ENCODE measurements around the gene BRSK2.
"Not testable (repeated sequence)": the region's sequence is repeated elsewhere in the genome, so short reads cannot be mapped to it uniquely, and the experiment has no call there.

The BRSK2 gene

DNA sequence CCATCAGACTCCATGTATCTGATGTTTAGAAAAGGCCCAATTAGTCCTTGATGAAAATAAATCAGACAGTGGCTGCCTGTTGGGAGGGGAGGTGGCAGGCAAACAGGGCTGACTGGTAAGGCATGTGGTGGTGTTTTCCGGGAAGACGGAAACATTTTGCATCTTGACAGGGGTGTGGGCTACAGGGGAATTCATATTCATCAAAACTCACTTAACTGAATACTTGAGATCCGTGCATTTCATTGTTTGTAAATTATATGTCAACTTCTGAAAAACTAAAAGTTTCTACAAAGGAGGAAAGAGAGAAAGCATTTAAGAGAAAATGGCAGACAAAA is 107.0 kb downstream of the BRSK2 start:
- DNase-seq (ENCODE audit: low read depth in 2 of 3, low spot score in 1 of 3) = no peak

DNA sequence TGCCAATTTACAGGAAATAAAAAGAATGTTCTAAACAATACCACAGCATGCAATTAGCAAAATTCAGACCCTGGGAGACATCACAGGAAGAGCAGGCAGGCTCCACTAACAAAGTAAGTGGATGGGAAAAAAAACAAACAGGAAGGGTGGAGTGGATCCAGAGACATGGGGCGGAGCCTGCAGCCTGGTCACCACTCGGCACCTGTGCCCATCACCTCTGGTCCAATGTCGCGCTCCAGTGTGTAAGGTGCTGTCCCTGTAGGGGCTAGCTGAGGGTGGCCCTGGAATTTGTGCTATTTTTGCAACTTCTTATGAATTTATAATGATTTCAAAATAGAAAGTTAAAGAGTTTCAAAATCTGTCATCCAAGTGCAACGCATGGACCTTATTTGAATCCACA is 107.9 kb downstream of the BRSK2 start:
- no peak for DNase-seq (ENCODE audit: low read depth in 2 of 3, low spot score in 1 of 3)

DNA sequence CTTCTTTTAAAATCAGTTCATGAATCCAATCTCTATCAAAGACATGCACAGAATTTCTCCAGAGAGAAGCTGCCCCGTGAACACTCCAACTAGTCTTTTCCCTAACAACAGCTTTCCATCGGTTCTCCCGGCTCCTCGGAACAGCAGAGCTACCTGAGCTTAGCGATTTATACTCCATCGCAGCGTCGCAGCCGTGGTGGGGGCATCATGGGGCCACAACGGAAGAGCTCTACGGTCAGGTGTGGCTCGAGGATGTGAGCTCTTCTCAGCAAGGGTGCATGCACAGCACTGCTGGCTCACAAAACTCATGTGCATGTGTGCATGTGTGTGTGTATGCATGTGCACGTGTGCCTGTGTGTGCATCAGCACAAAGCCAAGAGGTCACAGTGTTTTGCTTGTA is 108.5 kb downstream of the BRSK2 start:
- no peak for DNase-seq (ENCODE audit: low read depth in 2 of 3, low spot score in 1 of 3)

DNA sequence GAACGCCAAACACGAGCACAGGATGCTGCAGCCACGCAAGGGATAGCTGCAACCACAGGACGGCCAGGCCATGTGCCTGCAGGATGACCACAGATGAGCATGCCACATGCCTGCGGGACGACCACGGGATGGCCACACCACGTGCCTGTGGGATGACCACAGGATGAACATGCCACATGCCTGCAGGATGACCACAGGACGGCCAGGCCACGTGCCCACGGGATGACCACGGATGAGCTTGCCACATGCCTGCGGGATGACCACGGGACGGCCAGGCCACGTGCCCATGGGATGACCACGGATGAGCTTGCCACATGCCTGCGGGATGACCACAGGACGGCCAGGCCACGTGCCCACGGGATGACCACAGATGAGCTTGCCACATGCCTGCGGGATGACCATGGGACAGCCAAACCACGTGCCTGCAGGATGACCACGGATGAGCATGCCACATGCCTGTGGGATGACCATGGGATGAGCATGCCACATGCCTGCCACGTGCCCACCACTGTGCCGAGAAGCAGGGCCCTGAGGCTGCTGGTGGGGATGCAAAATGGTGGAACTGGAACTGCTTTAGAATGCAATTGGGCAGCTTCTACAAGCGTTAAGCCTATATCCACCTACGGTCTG is 109.6 kb downstream of the BRSK2 start:
- no peak for DNase-seq (ENCODE audit: low read depth in 2 of 3, low spot score in 1 of 3)

DNA sequence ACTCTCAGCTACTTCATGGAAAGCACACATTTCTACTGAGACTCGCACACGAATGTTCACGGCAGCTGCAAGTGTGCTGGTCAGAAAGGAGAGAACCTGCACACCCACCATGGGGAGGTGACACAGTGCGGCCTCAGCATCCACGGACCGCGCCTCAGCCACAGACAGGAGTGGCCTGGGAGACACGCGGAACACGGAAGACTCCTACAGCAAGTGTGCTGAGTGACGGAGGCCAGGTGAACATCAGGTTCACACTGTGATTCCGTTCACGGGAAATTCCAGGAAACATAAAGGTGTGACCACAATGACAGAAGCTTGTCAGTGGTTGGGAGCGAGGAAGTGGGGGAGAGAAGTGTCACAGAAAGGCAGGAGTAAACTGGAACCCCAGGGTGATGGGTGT is 110.2 kb downstream of the BRSK2 start:
- no peak for DNase-seq (ENCODE audit: low read depth in 2 of 3, low spot score in 1 of 3)

DNA sequence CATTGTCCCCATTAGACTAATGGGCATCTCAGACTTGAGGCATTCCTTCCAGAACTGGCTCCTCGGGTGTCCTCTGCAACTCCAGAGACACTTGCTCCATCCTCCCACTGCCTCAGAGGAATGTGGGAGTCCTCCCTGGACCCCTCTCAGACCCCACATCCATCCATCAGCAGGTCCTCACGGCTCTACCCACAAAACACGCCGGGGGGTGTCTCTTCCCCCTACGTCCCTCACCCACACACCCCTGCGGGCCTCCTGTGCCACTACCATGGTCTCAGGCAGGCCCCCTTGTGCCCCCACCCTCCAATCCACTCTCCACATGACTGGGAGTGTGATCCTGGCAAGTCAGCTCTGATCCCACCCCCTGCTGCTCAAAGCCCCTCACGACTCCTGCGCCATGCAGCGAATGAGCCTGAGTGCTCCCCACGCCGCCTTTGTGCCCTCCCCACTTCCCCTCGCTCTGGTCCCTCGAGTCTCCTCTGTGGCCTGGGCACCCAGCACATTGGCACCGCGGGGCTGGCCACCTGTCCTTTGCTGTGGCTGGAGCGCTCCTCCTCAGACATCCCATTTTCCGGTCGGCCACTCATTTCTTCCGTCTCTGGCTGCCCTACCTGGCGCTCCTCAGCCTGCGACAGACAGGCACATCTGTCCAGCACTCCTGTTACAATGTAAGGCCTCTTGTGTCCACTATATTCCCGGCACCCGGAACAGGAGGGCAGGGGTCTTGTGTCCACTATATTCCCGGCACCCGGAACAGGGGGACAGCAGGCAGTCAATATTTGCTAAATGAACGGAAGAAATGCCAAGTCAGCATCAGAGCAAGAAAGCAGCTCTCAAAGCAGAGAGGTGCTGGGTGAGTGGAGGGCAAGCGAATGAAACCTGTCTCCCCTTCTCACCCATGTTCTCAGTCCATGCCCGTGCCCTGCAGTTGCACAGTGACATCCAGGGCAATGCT is 111.0 kb downstream of the BRSK2 start:
- DNase-seq (ENCODE audit: low read depth in 2 of 3, low spot score in 1 of 3) = no peak

DNA sequence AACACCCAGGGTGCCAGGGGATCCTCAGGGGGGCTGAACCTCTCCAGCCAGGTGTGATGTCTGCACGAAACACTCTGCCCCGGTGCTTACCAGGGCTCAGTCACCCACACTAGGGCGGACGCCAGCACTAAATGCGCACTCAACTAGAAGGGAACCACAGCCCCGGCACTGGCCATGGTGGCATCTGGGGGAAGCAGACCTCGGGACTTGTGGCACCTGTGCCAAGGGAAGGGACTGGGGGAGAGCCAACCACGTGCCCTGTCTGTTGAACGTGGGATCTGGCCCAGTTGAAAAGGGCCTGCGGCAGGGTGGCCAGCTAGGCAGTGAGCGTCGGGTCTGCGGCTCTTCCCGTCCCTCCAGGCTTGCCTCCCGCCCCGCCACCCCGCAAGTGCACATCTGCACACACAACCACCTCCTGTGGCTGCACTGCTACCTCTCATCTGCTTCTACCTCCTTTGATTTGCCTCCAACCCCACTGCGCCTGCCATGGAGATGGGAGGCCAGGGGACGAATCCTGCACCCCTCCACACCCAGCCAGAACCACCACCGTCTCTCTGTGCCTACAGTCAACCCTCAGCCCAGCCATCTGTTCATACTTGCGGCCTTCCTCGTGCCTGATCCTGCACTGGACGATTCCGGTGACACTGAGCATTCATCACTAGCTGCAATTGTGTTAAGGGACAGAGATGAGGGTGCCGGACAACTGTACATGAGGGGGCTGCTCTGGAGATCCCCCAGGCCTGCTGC is 111.9 kb downstream of the BRSK2 start:
- no peak for DNase-seq (ENCODE audit: low read depth in 2 of 3, low spot score in 1 of 3)

DNA sequence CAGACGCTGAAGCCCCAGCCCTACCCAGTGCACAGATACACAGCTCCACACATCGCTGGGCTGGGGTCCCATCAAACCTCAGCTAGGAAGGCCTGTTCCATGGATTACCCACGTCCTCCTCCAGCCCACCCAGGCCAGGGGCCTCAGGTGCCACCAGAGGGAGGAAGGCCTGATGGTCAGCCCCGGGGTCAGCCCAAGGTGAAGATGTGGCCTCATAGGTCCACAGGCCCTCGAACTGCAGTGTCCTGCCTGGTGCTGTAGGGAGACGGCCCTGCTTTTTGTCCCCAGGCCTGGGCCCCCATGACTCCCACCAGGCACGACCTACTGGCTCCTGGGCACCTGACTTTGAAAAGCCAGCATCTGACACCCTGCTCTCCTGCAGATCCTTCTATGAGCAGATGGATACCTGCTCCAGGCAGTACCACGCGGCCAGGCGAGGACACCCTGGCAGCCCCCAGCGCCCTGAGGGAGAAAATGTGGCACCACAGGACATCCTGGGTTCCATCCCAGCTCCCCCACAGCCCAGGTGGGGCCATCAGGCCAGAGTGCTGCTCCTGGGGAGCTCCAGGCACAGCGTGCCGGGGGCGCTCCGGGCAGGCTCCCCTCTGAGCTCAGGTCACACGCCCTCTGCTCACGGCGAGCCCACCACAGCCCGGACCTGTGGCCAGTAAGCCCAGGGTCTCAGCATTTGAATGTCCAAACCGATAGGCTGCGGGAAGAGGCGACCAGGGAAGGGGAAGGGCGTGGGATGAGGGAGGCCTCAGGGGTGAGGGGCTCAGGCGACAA is 112.6 kb downstream of the BRSK2 start:
- DNase-seq (ENCODE audit: low read depth in 2 of 3, low spot score in 1 of 3) = no peak

DNA sequence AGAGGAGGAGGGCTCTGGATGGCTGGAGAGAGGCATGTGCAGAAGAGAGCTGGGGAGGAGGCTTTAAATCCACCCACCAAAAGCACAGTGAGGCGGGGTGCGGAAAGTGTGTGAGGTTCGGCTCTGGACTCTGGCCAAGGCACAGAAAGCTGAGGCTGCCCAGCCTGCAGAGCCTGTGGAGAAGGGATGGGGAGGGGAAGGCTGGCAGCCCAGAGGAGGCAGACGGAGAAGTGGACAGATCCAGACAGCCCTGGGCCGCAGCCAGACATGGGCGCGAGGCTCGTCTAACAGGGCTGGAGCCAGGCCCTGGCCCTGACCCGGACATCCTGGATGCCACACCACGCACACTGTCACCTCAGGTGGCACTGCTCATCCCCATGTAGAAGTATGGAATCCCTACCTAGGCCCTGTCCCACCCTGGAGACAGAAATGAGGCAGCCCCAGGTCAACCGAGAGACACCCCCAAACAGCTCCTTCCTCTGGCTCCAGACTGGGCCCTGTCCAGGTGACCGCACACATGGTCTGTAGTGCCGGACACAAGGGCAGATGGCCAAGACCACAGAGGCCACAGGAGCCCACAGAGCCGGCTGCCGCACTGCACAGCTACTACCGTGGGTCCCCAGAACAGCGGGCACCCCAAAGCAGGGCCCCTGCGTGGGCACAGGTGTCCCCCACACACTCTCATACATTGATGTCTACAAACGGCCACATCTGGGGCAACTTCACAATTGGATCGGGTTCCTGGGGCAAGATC is 113.4 kb downstream of the BRSK2 start:
- no peak for DNase-seq (ENCODE audit: low read depth in 2 of 3, low spot score in 1 of 3)

DNA sequence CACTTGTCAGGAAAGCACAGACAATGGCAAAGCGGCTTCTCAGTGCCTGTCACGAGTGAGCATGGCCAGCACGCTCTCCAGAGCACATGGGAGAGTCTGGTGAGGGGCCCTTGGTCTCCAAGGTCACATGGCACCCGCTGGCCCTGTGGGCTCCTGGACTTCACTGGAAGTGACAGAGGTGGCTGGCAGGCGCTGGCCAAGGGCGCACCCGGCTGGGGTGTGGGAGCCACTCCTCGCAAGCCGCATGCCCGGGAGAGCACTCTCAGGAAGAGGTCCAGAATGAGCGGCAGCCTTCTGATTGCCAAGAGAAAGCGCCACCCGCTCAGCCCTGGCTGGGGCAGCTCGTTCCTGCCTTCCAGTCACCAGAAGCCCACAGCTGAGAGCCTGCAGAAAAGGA is 114.0 kb downstream of the BRSK2 start:
- DNase-seq (ENCODE audit: low read depth in 2 of 3, low spot score in 1 of 3) = no peak

DNA sequence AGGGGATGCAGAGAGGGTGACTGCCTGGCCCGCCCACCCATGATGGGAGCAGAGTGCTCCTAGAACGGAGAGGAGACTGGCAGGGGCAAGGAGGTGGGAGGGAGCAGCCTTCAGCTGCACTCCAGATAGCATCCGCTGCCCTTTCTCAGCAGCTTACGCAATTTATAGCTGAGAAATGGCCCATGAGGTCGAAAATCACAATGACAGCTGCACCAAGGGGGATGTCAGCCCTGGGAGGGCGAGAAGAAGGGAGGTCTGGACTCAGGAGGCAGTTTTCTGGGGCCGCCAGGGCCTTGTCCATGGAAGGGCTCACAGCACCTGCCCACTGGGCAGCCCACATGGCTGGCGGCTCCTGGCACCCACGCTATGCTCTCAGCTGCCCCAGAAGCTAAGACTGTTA is 114.4 kb downstream of the BRSK2 start:
- DNase-seq (ENCODE audit: low read depth in 2 of 3, low spot score in 1 of 3) = no peak

DNA sequence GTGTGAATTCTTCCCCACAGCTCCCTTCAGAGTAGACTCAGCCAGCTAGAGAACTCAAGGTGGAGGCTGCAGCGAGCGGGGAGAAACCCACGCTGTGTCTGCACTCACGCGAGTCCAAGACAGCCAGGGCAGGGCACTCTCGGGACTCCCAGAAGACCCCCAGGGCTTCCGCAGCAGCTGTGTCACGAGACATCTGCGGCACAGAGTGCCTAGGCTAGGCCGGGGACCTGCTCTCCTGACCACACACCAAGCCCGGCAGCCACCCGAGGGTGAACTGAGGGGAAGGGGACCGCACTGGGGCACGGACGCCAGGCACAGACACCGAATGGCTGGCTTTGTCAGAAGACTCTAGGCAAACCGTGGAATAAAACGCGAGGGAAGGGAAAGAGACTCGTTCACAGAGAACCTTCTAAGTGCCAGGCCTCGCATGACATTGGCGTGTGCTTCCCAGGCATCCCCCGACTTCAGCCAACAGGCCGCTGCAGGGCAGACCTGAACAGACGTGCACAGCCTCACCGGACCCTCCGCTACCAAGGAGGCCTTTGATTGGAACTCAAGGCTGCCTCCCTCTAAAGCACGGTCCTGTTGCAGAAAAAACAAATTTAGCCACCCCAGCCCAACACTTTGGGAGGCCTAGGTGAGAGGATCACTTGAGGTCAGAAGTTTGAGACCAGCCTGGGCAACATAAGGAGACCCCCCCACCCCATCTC is 115.0 kb downstream of the BRSK2 start:
- no peak for DNase-seq (ENCODE audit: low read depth in 2 of 3, low spot score in 1 of 3)

DNA sequence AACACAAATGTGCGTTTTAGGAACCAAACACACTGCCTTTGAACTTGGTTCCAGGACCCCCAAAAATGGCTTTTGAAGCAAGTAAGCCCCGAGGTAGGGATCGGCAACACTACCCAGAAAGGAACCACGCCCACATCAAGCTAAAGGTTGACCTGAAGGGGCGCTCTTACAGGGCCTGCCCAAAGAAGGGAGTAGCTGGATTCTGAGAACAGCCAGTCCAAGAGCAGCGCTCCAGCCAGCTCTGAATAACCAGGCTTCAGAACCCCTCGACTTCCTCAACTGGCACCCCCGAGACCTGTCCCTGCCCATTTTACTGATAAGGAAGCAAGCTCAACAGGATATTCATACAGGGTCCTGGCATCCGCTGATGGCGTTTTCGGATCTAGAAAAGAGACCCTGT is 115.7 kb downstream of the BRSK2 start:
- no peak for DNase-seq (ENCODE audit: low read depth in 2 of 3, low spot score in 1 of 3)

DNA sequence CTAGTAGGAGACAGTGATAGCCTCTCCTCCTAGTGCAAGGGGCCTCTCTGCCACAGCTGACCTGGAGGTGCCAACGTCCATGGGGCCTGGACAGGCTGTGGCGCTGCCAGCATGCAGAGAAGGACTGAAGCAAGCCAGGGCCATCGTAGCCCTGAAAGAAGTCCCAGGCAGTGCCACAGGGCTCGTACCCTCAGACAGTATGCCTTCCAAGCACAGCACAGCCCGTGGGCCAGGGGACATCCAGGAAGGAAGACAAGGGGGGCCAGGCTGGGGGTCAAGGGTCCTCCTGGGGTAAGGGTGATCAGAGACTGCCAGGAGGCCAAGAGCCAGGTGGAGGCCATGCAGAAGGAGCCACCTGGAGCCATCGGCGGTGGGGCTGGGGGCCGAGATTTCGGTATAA is 117.2 kb downstream of the BRSK2 start:
- no peak for DNase-seq (ENCODE audit: low read depth in 2 of 3, low spot score in 1 of 3)

DNA sequence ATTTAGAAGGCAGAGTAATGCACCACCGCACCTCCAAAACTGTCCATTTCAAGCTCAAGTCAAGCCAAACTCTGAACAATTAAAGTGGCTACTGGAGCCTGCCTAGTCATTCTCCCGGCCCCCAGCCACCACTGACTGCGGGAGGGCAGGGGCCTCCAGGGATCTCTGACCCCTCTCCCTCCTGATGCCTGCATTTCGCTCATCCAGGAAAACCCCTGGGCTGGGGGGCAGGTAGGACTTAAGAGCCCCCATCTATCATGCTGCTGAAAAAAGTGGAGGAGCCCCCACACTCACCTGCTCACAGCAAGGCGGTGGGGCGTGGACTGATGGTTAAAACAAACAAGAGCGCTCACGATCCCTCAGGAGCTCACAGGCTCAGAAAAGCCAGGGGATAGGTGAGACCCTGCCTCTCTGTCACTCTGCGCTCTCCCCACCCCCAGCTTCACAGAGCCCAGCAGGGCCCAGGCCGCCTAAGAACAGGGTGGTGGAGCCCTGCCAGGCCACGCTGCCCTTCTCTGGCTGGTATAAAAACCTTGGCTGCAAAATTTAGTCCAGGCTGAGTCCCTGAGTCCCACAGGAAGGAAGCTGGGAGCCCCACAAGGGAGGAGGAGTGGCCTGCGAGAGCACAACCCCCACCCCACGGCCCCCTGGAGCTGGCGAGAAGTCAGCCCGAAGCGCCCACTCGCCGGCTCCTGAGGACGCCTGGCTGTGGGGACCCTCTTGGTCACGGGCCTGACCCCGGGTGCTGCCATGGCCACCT is 117.8 kb downstream of the BRSK2 start:
- DNase-seq (ENCODE audit: low read depth in 2 of 3, low spot score in 1 of 3) = no peak

DNA sequence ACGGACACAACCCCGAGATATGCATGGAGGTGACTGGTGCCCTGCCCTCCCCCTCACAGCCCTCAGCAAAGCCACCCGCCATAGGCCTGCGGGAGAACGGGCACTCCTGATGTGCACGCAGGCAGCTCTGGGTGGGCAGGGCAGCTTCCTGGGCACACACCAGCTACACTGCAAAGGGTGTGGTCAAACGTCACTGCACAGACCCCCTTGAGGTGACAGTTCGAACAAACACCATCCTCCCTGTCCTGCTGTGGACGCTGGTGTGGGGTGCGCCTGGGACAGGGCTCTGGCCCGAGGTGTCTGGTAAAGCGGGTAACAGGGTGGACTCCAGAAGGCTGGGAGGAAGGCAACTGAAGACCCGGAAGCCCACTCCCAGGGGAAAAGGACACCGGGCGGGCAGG is 118.8 kb downstream of the BRSK2 start:
- no peak for DNase-seq (ENCODE audit: low read depth in 2 of 3, low spot score in 1 of 3)

DNA sequence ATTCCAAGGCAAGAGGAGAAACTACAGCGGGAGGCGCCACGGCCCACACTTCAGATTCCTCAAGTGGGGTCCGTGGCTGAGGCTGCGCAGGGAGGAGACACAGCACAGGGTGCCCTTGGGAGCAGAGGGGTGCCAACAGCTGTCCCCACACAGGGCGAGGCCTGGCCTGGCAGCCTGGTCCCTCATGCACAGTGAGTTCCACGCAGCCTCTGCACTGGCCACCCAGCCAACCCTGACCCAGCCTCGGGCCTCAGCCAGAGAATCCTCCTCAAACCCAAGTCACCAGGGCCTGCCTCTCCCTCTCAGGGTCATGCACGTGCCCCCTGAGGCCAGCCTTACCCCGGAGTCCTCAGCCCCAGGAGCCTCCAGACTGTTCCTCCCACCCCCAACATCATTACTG is 119.3 kb downstream of the BRSK2 start:
- DNase-seq (ENCODE audit: low read depth in 2 of 3, low spot score in 1 of 3) = no peak

DNA sequence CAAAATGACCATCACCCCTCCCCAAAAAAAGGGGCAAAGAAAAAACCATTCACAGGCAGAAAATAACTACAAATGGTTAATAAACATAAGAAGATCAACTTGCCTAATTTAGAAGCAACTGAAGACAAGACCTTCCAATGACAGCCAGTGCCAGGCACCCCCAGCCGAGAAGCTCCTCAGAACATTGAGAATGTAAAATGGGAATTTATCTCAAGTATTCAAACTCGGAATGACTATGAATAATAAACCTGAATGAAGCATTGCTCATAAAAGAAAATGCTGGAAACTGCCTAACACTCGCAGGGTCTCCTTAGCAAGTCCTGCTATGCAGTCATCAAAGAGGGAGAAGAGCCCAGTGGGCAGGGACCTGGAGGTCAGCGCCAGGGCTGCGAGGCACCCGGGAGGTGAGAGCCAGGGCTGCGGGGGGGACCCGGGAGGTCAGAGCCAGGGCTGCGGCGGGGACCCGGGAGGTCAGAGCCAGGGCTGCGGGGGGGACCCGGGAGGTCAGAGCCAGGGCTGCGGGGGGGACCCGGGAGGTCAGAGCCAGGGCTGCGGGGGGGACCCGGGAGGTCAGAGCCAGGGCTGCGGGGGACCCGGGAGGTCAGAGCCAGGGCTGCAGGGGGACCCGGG is 120.0 kb downstream of the BRSK2 start:
- no peak for DNase-seq (ENCODE audit: low read depth in 2 of 3, low spot score in 1 of 3)

DNA sequence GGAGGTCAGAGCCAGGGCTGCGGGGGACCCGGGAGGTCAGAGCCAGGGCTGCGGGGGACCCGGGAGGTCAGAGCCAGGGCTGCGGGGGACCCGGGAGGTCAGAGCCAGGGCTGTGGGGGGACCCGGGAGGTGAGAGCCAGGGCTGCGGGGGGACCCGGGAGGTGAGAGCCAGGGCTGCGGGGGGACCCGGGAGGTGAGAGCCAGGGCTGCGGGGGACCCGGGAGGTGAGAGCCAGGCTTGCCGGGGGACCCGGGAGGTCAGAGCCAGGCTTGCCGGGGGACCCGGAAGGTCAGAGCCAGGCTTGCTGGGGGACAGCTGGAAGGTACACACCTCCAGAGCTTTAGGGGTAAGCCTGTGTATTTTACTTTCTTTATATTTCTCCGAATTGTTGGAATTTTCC is 120.6 kb downstream of the BRSK2 start:
- DNase-seq (ENCODE audit: low read depth in 2 of 3, low spot score in 1 of 3) = not testable (repeated sequence)
